Measurements from ENCODE around the gene OPA1.

GRCh38 chr3:193716150-193716549, 123.1 kb downstream of the OPA1 start:
- TF ChIP-seq, protein P1, sequence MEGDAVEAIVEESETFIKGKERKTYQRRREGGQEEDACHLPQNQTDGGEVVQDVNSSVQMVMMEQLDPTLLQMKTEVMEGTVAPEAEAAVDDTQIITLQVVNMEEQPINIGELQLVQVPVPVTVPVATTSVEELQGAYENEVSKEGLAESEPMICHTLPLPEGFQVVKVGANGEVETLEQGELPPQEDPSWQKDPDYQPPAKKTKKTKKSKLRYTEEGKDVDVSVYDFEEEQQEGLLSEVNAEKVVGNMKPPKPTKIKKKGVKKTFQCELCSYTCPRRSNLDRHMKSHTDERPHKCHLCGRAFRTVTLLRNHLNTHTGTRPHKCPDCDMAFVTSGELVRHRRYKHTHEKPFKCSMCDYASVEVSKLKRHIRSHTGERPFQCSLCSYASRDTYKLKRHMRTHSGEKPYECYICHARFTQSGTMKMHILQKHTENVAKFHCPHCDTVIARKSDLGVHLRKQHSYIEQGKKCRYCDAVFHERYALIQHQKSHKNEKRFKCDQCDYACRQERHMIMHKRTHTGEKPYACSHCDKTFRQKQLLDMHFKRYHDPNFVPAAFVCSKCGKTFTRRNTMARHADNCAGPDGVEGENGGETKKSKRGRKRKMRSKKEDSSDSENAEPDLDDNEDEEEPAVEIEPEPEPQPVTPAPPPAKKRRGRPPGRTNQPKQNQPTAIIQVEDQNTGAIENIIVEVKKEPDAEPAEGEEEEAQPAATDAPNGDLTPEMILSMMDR (conservative IDR thresholded peaks at IDR 0.05; ENCODE audit: low read depth, low read length) = no peak
- no peak for TF ChIP-seq EZH2 (IDR thresholded peaks at IDR 0.05; ENCODE audit: low read length, unreplicated experiment)
- TF ChIP-seq EZH2phosphoT487 (IDR thresholded peaks at IDR 0.05; ENCODE audit: borderline replicate concordance, low read length) = no peak
